Measurements from ENCODE around the gene PDE2A.

- TF ChIP-seq NR2C2 (CRISPR knock-in tag; IDR thresholded peaks at IDR 0.05) (no peak), CTCF (IDR thresholded peaks at IDR 0.05) (no peak), ESRRA (CRISPR knock-in tag; IDR thresholded peaks at IDR 0.05; ENCODE audit: borderline replicate concordance) (no peak)
Measured at GRCh38 chr11:72723508-72723907, 49.3 kb upstream of the PDE2A start.

Measured in WTC11 (cell line).